GDM1 (cell line): ENCODE measurements around the gene ITSN1.
"Not testable (repeated sequence)": the region's sequence is repeated elsewhere in the genome, so short reads cannot be mapped to it uniquely, and the experiment has no call there.

ENCODE experiments used
- DNase-seq: peaks from one replicate; lab custom pipeline; 2025; lab: John Stamatoyannopoulos, UW

Gene ITSN1

GRCh38 chr21:33863191-33863590 lies 220.9 kb downstream of the ITSN1 start:
- not testable (repeated sequence) for DNase-seq

DNA sequence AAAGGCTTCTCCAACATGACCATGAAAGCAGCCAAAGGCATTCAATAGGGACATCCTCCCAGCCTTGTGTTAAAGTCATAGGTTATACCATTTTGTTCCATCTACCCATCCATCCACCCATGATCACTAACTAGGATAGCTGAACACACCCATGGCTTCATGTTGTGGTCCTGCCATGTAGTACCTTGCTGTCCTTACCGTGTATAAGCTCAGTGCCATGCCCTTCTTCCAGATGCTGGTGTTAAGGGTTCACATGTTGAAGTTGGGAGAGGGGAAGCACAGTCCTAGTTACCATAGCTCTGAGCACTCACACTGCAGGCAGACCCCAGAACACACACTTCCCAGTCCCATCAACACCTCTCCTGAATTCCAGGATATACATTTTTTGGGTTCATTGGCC lies 221.8 kb downstream of the ITSN1 start:
- no peak for DNase-seq

- no peak for DNase-seq
These were observed 222.9 kb downstream of the ITSN1 start for GRCh38 chr21:33865176-33865575.

DNA sequence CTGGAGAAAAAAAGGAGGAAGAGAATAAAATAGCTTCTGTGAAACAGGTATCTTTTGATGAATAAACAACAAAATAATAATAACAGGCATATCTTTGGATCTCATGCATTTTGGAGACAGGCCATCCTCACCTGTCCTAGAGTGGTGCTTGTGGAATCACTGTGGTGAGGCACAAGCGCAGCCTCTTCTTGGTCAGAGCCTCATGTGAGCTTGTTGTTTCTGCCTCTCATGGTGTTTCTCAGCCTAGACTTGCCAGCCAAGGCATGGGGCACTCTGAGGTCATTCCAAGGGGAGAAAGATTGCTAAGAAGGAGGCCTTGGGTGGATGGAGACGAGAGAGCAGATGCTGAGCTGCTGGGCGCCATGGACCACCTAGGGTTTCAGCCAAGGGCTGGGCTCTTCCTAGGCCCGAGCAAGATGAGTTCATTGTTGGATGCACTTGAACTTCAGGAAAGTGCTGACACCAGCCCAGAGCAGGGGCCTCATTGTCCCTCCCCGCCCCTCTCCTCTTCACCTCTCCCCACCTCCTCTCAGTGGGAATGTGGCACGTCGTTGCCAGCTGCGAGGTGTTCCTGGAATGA lies 223.8 kb downstream of the ITSN1 start:
- DNase-seq, result no peak

DNA sequence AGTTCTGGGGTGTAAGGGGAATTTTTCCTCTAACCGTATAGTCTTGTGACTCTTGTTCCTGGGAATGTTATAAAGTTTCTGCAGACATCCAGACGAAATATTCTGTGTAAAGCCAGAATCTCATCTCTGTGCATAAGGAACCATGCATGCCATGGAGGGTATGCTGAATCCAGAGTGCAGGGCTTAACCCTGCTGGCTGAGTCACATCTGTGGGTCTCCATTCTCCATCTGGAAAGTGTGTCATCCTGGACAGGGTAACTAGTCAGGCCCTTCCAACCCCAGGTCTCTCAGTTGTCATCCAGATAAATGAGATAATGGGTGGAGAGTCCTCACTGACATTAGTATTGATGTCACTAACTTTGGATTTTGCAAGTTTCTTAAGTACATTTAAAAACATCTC lies 224.5 kb downstream of the ITSN1 start:
- no peak for DNase-seq

GRCh38 chr21:33867868-33868267 lies 225.6 kb downstream of the ITSN1 start:
- not testable (repeated sequence) for DNase-seq

DNA sequence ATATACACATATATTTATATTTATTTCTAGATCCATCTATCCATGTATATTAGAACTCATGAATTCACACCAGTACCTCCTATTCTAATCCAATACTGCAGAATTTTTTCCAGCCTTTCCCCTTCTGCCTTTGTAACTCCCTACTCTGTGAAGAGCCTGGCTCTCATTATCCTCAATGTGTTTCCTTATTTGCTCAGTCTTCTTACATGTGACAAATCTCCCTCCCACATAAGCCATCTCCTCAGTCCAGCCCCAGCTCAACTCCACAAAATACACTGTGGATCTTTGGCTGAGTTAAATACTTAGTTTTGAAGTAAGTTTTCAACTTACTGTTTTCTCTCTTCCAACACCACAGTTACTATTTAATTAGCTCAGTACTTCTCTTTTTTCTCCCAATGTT lies 227.6 kb downstream of the ITSN1 start:
- DNase-seq, result no peak

- DNase-seq, result no peak
These were observed 228.5 kb downstream of the ITSN1 start for GRCh38 chr21:33870768-33871167.

DNA sequence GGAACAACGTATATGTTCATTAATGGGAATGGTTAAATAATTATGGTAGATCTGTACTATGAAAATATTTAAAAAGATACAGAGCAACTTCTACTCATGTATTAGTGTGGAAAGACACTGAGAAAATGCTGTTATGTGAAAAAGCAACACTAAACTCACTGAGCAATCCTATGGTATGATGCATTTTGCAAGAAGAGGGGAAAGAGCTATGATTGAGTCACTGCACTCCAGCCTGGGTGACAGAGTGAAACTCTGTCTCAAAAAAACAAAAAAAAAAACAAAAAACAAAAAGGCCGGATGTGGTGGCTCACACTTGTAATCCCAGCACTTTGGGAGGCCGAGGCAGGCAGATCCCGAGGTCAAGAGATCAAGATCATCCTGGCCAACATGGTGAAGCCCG lies 228.9 kb downstream of the ITSN1 start:
- no peak for DNase-seq

GRCh38 chr21:33872881-33873515 lies 230.7 kb downstream of the ITSN1 start:
- DNase-seq, result no peak

DNA sequence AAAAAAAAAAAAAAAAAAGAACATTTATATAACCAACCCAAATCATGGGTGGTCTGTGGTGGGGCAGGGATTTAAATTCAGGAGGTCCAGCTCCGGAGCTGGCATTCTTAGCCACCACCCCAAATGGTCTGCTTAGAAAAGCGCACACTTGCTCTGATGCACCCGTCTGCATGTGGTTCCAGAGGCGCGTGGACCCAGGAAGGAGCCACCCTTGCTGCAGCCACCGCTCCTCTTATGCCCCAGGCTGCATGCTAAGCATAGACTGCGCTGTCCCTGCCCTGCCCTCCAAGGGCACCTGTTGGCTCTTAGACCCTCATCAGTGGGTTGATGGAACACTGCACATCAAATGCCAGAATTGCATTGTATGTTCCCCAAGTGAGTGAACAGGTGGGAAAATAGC lies 231.9 kb downstream of the ITSN1 start:
- no peak for DNase-seq

DNA sequence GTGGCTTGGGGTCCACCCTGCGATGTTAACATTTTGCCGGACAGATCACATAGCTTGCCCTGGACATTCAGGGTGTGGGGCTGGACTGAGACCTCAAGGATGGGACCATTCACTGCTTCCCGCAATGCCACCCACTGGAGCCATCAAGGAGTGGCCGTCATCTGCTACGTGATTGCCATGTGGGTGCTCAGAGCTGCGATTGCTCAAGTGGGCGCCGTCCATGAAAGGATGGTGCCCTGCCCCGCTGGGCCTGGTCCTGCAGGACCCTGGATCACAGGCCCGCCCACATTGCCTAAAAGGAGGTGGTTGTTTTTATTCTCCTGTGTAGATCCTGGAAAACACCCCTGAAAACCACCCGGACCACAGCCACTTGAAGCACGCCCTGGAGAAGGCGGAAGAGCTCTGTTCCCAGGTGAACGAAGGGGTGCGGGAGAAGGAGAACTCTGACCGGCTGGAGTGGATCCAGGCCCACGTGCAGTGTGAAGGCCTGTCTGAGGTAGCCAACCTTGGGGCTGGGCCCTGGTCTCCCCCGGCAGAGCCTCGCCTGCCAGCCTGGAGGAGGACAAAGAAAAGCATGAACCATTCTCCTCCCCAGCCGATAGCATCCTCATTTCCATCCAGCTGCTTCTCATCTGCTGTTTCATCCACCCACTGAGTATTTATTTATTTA lies 232.9 kb downstream of the ITSN1 start:
- DNase-seq, result no peak

- DNase-seq, result no peak
These were observed 236.5 kb downstream of the ITSN1 start for GRCh38 chr21:33878824-33879223.

DNA sequence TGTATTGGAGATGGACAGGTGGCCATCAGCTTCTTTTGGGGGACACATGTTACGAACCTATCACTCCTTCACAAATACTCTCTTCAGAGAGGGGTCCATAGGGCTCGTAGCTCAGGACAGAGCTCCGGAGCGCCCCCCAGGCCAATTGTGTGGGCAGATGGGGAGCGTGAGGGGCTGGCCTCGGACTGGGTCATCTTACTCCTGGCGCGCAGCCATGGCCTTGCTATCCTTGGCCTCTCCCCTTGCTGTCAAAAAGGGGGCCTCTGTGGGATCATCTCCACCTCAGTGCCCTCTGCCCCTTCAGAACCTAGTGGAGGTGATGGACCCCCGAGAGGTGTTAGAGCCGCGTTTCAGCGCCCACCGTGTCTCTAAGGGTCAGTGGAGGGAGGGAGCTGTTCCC lies 238.3 kb downstream of the ITSN1 start:
- DNase-seq, result no peak

DNA sequence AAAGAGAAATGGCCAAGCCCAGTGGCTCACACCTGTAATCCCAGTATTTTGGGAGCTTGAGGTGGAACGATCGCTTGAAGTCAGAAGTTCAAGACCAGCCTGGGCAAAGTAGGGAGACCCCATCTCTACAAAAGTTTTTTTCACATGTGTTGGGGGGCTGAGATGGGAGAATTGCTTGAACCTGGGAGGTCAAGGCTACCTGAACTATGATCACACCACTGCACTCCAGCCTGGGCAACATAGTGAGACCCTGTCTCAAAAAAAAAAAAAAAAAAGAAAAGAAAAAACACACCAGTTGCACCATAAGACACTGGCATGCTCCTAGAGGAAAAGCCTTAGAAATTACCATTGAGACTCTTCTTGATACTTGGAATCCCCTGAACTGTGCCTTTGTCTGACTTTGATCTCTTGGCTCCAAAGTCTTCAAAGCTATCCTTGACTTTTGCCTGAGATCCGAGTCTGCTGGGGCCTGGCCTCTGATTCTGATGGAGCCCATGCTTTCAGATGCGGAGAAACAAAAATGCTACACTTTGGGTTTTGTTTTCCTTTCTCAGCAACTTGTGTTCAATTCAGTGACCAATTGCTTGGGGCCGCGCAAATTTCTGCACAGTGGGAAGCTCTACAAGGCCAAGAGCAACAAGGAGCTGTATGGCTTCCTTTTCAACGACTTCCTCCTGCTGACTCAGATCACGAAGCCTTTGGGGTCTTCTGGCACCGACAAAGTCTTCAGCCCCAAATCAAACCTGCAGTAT lies 239.6 kb downstream of the ITSN1 start:
- DNase-seq, result no peak

DNA sequence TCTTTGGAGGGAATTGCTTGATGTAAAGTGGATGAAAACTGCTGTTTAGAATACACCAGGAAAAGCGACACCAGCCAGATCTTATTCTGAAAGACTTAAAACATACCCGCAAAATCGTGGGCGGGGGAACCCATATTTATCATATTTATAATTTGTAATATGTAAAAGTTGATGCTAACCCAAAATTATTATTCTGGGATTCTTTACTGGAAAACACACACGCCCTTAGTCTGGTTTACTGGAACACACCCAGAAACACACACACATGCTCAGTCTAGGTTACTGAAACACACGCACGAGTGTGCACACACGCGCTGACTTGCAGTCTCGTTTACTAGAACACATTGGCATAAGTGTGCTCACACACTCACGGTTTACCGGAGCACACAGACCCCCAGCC lies 240.8 kb downstream of the ITSN1 start:
- no peak for DNase-seq

DNA sequence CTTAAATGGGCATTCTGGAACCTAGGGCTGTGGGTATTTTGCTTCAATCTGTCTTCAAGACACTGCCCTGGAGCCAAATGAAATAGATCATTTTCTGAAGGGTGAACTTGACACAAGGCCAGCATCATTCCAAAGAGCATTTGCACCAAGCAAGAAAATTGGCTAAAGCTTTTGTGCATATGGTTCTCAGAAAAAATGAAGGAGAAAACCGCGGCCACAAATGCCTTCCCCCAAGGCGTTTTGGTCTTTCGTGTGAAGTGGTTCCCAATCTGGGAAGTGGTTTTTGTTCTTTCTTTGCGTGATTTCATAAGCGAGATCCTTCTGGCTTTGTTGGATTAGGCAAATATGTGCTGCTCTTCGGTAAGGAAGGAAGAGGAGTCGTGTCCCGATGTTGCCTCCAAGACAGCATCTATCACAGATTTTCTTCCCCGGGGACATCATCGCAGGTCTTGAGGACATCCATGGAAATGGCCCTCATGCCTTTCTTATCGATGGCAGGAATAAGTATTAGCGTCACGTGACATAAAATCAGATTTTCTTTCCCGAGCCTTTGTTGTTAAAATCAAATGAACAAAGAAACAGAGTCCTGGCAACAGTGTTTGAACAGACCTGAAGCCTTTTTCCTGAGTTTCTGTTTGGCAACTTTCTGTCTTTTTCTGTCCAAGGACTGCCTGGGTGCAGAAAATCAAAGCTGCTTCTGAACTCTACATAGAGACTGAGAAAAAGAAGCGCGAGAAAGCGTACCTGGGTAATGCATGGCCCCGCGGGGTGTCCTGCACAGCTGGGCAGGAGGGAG lies 242.3 kb downstream of the ITSN1 start:
- no peak for DNase-seq

GRCh38 chr21:33885172-33885514 lies 242.8 kb downstream of the ITSN1 start:
- DNase-seq, result no peak

DNA sequence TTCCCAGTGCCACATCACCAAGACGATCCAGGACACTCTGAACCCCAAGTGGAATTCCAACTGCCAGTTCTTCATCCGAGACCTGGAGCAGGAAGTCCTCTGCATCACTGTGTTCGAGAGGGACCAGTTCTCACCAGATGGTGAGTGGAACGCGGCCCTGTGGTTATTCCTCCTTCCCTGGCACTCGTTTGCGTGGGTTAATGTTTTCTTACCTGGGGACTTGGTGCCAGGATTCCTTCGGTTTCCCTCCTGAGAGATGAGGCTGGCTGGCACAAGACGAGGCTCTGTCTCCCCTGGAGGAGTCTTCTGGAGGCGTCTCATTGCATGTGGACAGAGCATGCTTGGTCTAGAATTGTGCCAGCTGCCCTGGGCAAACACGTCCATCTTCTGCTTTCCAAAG lies 244.0 kb downstream of the ITSN1 start:
- no peak for DNase-seq

GRCh38 chr21:33890187-33890586 lies 247.9 kb downstream of the ITSN1 start:
- no peak for DNase-seq

DNA sequence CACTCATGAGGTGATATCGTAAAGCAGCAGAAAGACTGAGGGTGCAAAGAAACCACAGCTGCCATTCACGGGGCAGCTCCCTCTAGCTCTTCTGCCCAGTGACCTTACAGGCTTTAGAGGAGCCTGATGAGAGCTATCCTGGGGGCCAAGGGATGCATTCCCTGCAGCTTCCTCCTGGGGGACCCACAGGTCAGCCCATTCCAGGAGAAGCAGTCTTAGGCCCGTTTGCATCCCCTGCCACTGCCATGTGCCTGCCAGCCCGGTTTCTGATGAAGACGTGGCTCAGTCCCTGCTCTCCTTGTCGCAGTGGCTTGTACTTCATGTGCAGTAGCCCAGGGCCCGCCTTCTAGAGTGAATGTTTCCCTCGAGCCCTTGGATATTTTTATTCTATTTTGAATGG lies 250.6 kb downstream of the ITSN1 start:
- no peak for DNase-seq

DNA sequence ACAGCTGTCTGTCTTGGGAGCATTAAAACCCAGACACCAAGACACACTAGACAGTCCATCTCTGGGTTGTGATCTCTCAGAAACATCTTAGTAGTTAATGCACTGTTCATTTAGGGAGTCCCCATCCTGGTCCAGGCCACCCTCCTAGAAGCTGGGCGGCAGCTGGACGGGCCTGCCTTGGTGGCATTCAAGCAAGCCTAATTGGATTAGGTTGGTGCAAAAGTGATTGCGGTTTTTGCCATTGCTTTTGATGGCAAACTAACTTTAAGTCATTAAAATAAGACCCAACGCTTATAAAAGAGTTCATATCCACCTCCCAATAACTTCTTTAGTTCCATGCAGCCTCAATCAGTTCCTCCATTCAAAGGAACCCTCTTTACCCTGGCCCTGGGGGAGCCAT lies 251.6 kb downstream of the ITSN1 start:
- no peak for DNase-seq
